HG02678 (cell line): ENCODE results near the gene RNH1.
"Not testable (repeated sequence)": the region's sequence is repeated elsewhere in the genome, so short reads cannot be mapped to it uniquely, and the experiment has no call there.

ENCODE experiments used
- ATAC-seq: cut with Tn5 transposase; IDR thresholded peaks from one replicate; pipeline ENCODE4 v1.9.1; 2021; ENCODE audit warnings: mild to moderate bottlenecking, moderate library complexity; ENCODE audit not compliant: unreplicated experiment

The RNH1 gene

DNA sequence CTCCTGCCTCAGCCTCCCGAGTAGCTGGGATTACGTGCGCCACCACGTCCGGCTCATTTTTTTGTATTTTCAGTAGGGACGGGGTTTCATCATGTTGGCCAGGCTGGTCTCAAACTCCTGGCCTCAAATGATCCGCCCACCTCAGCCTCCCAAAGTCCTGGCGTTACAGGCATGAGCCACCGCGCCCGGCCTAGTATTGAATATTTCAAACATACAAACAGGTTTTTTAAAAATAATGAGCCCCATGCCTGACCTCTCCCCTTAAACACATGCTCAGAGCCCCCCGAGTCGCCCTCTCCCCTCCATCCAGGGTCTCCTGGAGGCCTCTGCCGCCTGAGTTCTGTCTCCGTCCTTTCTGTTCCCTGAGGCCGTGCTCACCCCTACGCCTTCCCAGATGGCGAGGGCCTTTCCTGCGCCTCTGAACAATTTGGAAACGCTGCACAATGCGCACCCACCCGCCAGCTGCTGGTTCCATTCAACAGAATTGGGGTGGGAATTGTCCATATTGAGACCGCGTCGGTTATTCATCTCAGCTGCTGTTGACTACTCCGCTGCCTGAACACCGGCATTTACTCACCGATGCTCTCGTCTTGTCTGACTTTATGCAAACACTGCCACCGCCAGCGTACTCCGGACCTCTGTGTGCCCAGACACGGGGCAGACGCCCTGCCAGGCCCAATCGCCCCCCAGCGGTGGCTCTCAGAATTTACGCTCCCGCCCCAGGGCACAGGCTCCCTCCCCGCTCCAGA is 13.6 kb upstream of the RNH1 start:
- no peak for ATAC-seq

DNA sequence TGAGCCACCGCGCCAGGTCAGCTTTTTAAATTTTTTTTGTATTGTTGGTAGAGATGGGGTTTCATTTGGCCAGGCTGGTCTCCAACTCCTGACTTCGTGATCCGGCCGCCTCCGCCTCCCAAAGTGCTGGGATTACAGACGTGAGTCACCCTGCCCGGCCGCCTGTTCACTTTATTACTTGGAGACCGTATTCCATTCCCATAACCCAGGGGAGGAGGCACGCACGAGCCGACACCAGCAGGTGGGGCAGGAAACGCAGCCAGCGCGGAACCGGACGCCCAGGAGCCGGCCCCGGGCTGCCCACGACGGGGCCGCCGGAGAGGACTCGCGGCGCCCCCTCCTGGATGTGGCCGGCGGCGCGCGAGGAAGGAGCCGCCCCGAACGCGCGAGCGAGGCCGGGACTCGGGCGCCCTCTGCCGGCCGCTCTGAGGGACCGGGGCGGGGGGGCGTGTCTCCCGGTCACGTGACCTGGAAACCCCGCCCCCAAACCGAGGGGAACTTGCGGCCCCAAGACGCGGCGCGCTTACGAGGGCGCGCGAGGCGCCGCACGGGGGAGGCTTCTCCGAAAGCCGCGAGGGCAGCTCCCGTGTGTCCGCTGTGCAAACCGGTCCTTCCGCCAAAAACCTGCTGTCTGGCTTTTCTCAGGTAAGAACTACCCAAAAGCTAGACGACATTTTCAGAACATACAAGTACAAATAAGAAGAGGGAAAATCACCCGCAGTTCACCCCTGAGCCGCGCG is 11.6 kb upstream of the RNH1 start:
- peak; percentile 77 for ATAC-seq

DNA sequence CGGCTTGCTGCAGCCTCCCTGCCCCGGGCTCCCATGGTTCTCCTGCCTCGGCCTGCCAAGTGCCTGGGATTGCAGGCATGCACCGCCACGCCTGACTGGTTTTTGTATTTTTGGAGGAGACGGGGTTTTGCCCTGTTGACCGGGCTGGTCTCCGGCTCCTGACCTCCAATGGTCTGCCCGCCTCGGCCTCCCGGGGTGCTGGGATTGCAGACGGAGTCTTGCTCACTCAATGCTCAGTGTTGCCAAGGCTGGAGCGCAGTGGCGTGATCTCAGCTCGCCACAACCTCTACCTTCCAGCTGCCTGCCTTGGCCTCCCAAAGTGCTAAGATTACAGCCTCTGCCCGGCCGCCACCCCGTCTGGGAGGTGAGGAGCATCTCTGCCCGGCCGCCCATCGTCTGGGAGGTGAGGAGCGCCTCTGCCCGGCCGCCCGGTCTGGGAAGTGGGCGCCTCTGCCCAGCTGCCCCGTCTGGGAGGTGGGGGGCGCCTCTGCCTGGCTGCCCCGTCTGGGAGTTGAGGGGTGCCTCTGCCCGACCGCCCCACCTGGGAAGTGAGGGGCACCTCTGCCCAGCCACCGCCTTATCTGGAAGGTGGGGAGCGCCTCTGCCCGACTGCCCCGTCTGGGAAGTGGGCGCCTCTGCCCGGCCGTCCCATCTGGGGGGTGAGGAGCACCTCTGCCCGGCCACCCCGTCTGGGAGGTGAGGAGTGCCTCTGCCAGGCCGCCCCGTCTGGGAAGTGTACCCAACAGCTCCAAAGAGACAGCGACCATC is 10.1 kb upstream of the RNH1 start:
- ATAC-seq: not testable (repeated sequence)

DNA sequence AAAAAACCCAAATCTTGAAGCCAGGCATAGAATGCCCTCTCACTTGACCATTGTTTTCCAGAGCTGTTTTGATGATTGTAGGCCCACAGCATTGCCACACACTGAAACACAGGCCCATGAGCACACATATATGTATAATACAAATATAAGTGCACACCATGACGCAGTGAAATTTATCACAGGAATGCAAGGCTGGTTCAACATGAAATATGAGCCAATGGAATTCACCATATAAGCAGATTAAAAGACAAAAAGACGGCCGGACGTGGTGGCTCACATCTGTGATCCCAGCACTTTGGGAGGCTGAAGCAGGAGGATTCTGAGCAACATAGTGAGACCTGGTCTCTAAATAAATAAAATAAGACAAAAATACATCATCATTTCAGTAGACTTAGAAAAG is 9.4 kb upstream of the RNH1 start:
- ATAC-seq: no peak

DNA sequence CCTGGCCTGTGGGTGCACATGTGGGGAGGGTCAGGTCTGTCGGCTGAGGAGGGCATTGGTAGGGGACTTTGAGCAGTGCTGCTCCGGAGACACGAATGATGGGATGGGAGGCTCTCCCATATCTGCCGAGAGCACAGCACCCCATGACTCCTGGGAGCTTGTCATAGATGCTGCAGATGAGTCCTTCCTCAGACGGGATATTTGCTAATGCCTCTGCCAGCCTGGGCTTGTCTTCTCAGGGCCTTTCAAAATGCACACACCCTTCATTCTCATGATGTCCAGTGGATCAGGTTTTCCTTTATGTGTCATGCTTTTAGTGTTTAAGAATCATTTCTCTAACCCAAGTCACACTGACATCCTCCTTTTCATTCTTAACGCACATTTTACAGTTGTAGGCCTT is 8.1 kb upstream of the RNH1 start:
- ATAC-seq: no peak

DNA sequence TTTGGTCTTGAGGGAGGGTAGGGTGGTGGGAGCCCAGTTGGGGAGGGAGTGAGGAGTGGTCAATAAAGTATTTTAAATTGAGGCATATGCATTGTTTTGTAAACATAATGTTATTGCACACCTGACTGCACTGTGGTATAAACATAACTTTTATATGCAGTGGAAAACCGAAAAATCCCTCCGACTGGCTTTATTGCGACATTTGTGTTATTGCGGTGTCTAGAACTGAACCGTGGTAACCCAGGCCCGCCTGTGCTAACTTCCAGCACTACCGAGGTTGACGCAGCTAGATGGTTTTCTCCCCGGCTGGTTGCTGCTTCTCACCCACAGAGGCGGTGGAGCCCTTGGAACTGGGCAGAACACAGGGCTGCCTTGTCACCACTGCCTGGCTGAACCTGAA is 7.6 kb upstream of the RNH1 start:
- no peak for ATAC-seq

DNA sequence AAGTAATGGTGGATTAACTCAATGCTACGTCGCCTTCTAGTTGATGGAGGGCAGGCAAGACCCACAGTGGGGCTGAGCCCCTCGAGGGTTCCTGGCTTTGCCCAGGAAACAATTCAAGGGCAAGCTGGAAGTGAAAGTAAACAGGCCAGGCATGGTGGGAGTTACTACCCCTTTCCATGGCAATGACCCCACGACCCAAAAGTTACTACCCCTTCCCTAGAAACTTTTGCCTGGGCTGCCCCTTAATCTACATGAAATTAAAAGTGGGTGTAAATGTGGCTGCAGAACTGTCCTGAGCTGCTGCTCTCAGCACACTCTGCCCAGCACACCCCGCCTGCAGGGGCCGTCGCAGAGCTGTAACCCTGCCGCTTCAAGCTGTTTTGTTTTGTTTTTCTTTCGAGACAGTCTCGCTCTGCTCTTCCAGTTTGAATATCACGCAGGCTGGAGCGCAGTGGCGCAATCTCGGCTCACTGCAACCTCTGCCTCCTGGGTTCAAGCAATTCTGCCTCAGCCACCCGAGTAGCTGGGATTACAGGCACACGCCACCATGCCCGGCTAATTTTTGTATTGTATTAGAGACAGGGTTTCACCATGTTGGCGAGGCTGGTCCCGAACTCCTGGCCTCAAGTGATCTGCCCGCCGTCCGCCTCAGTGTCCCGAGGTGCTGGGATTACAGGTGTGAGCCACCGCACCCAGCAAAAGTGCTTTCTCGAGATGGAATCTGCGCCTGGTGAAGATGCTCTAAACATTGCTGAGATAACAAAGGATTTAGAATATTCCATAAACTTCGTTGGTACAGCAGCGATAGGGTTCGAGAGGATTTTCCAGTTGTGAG is 5.9 kb upstream of the RNH1 start:
- ATAC-seq: no peak

DNA sequence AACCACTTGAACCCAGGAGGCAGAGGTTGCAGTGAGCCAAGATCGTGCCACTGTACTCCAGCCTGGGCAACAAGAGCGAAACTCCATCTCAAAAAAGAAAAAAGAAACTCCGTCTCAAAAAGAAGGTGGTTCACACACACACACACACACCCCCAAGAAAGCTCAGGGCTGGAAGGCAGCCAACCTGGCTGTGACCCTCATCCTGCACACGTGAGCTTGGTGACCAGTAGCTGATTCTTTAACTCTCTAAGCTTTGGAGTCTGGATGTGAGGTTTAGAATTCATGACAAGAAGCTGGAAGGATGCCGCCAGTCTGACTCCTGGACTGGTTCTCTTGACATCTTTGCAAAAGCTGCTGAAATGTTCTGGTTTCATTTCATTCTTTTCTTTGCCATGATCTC is 1.9 kb upstream of the RNH1 start:
- no peak for ATAC-seq

DNA sequence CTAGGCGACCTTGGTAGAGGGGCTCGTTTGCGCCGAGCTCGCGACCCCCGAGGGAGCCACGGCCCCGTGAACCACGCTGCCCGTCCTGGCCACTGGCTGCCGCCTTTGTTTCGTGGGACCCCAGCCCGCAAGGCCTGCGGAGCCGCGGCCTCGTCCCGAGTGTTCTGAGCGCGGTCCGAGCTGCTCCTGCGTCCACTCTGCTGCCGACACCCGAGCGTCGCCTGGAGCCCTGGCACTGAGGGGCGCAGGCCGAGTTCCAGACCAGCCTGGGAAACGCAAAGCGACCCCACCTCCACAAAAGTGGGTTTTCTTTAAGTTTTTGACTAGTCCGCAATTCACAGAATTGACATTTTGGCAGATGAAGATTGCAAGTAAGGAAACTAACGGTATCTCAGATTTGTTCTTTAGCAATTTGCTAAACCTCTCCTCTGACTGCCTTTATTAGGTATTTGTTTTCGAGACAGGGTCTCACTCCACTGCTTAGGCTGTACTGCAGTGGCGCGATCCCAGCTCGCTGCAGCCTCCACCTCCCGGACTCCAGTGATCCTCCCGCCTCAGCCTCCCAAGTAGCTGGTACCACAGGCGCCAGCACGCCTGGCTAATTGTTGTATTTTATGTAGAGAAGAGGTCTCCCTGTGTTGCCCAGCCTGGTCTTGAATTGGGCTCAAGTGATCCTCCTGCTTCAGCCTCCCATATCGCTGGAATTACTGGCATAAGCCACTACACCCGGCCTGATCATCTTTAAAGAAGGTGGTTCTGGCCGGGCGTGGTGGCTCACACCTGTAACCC is 879 bp upstream of the RNH1 start:
- ATAC-seq: no peak

DNA sequence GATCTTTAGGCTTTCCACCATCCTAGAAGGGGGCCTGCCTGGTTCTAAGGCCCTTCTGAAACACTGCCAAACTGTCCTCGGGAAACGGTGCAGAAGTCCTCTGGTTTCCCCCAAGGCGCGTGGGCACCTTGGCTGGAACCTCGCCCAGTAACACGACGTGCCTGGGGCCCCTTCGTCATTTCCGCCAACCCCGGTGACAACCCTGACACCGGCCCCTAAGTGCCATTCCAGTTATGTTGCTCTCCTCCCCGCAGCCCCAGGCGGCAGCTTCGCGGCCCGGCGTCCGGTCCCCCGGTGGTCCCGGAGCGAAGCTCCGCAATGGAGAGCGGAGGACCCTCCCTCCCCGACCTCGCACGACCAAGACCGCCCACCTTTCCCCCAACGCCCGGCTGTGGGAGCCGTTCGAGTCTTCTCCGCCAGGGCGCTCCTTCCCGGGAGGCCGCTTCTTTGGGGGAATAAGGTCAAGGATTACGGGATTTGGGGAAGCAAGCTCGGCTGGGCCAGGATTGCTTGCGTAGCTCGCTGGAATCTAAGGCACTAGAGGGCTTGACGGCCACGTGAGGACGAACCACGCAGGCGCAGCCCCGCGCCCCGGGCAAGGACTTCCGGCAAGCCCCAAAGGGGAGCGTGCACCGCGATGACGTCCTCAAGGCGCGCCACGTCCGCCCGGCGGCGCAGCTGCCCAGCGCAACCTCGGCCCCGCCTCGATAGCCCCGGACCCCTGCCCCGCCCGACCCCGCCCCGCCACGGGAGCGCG is 626 bp downstream of the RNH1 start:
- peak; percentile 74 for ATAC-seq

DNA sequence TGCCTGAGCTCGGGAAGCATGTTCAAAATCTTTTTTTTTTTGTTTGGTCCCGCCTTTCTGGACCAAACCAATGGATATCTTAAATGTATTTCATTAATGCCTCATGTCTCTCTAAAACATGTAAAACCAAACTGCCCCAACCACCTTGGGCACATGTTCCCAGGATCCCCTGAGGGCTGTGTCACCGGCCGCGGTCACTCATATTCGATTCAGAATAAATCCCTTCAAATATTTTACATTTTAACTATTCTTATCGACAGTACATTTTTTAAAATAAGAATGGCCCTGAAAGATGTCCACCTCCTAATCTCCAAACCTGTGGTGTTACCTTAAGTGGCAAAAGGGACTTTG is 2.1 kb downstream of the RNH1 start:
- ATAC-seq: no peak

DNA sequence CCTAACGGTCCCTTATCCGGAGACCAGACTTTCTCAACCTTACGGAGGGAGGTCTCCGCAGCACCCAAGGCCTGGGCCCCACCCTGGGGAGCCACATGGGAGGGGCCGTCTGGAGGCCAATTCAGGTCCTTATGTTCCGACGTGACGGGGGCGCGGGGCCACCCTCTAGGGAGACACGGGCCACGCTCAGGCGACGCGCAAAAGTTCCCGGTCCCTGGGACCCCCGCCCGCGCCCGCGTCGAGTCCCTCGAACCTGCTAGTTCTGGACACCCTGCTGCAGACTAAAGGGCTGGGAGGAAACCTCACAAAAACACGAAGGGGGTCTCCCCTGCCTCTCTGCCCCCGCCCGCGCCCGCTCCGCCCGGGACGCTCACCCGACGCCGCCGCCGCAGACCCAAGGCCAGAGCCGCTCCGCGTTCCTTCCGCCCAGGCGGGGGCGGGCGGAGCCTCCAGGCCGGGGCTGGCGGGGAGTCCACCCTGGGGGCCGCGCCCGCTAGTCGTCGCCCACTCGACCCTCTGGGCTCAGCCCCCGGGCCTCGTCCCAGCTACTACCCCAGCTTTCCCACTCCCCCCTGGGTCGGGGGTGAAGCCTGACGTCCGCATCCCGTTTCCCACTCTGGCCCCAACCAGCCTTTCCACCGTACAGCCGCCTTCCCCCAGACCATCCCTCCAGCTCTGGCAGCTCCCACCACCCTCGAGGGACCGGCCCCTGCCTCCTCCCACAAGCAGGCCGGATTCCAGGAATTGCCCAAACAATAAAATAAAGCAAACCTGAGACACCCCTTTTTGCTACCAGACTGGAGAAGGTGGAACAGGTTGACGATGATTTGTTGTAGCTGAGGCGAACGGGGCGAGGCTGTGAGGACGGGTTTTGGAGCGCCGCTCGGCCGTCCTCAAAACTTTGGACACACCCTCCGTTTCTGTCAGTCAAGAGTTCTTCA is 2.7 kb downstream of the RNH1 start:
- ATAC-seq: no peak

DNA sequence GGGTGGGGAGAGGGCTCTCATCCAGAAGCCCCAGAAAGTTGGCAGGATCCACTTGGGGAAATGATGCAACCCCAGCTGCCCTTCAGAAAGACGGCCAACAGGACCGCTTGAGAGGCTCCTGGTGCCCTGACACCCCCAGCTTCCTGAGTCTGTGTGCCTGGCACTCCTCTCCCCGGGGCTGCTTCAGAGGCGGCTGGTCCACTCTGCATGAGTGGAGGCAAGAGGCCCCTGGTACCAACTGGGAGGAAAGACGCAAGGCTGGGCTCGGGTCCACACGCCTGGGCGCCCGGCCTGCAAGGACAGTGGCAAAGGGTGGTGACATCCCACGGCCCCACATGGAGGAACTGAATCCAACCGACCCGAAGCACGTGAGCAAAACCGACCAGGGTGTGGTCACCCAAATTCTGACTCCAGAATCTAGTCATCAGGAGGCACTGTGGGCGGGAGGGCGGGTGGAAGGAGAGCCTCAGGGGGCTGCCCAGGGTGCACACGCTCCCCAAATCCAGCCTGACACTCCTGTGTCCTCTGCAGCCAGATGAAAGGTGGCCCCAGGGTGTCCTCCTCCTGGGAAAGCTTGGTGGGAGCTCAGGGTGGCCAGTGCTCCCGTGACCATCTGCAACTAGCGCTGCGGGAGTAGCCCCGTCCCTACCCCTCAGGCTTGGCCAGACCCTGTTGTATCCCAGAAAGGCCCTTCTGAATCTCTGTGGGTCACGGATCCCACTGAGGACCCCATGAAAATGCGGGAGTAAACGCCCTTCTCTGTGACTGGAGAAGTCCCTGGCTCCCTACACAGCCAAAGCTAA is 3.7 kb downstream of the RNH1 start:
- ATAC-seq: no peak

DNA sequence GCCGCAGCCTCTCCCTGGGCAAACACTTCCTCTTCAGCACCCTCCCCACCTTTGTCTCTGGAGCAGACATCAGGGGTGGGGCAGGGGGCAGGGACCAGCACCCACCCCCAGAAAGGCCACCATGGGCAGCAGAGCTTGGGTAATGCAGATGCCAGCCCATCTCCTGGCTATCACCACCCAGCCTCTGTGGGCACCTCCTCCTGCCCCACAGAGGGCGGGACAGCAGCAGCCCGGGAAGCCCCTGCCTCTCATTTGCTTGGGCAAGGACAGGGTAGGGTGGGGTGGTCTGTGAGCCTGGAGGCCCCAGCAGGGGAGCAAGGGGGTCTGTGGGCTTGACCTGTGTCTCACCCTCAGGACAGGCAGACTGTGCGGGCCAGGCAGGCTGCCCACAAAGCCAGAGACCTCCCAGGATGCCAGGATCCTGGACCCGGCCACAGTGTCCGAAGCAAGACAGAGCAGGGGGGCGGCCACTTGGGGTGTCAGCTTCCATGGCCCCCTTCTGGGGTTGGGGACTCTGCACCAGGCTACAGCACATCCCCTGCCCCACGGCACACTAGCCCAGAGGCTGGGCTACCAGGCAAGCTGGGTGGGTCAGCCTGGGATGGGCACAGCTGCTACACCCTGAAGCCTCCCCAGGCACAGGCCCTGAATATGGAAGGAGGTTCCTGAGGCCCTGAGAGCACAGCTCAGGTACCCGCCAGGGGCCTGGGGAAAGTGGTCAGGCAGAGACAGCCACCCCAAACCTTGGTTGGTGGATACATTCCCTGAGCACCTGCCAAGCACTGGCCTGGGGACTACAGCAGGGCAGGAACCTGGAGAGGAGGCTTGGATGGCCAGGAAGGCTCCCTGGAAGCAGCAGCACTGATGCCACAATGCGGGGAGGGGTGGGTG is 4.5 kb downstream of the RNH1 start:
- no peak for ATAC-seq

DNA sequence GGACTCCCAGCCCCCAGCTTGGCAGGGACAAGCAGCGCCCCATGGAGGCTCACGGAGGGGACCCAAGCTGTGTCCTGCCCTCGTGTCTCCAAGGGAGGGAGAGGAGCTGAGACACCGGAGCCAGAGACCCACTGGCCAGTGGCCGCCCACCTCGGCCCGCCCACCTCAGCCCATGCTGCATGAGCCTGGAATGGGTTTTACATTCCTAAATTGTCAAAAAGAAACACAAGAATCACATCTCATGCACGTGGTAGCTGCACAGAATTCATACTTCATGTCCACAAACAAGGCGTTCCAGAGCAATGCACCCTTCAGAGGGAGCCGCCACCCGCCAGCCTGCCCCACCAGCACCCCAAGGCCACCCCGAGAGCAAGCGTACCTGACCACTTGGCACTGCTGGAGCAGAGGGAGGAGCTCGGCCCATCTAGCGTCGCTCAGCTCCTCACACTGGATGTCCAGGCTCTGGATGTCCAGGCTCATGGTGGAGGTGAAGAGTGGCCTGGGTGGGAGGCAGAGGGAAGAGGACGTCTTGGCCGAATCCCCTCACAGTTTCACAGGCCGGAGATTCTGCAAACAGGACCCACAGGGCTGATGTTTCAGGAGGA is 5.3 kb downstream of the RNH1 start:
- no peak for ATAC-seq

DNA sequence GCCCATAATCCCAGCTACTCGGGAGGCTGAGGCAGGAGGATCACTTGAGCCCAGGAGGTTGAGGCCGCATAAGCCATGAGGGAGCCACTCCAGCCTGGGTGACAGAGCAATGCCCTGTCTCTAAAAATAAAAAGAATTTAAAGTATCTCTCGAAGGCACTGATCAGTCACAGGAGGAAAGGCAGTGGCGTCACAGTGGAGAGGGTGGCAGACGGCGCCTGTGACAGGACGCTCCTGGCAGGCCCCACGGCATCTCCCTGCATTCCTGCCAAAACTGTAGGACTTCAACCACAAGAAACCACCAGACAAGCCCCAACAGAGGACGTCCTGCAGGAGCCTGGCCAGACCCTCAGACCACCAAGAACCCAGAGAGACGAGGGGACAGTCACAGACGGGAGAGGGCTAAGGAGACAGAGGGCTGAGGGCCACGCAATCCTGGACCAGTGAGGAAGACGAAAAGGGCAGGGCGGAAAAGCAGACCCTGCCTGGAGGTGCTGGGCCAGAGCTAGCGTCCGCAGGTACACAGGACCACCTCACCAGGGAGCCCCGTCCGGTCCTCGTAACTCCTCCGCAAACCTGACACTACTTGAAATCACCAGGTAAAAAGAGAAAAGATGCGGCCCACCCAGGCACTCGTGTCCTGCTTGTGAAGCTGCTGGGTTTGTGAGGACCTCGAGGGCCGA is 5.9 kb downstream of the RNH1 start:
- no peak for ATAC-seq
